Progenitor cell of endocrine pancreas (in vitro differentiated cells): ENCODE measurements around the gene C1QTNF8. TPM values are rescaled to one million over a fixed set of nuclear protein-coding genes. Genes with fewer than 3 reads are reported as not detected.
A peak's percentile ranks its signal among the peaks of the same experiment; 100 is the strongest.

ENCODE experiments used
- DNase-seq: peaks from one replicate; pipeline ENCODE4 v3.0.0; 2021; ENCODE audit warnings: low spot score; ENCODE audit not compliant: unreplicated experiment
- H3K27ac Mint-ChIP-seq: 2 replicates; pipeline ENCODE4 v1.8.0; 2021; ENCODE audit warnings: mild to moderate bottlenecking, moderate library complexity, mixed read lengths
- H3K27me3 Mint-ChIP-seq: 2 replicates; pipeline ENCODE4 v1.8.0; 2021; ENCODE audit warnings: mixed read lengths
- H3K36me3 Mint-ChIP-seq: 2 replicates; pipeline ENCODE4 v1.8.0; 2022; ENCODE audit warnings: mixed read lengths; ENCODE audit not compliant: insufficient read depth
- H3K4me1 Mint-ChIP-seq: 2 replicates; pipeline ENCODE4 v1.8.0; 2021; ENCODE audit warnings: low read depth, mixed read lengths
- H3K4me3 Mint-ChIP-seq: 2 replicates; pipeline ENCODE4 v1.8.0; 2021; ENCODE audit warnings: low read depth, mild to moderate bottlenecking, moderate library complexity, mixed read lengths
- H3K9me3 Mint-ChIP-seq: 2 replicates; pipeline ENCODE4 v1.8.0; 2021; ENCODE audit warnings: low read depth, mixed read lengths
- CTCF ChIP-seq: fragments of 200-600 bp; sonication (generic); IDR thresholded peaks from one replicate; pipeline ENCODE4 v1.5.0; 2021; ENCODE audit warnings: antibody characterized with exemption, mild to moderate bottlenecking; ENCODE audit not compliant: unreplicated experiment
- total RNA-seq: library from RNA; stranded (reverse); gene quantifications from 2 replicates; pipeline ENCODE4 v1.2.1, GENCODE V29; 2021

C1QTNF8 gene
- total RNA-seq, 1 donor from 2014 or later: not detected

- Mint-ChIP-seq H3K27ac (no peak overlapping the region), H3K9me3 (peaks cover 4% of the 10 kb centered on the region), H3K36me3 (no peaks in the 10 kb centered on the region), H3K4me1 (no peaks in the 10 kb centered on the region), H3K27me3 (peaks cover 4% of the 10 kb centered on the region), H3K4me3 (no peak overlapping the region)
- peak; percentile 95 for TF ChIP-seq CTCF
- DNase-seq: peak; percentile 72
These were observed 38.7 kb downstream of the C1QTNF8 start for GRCh38 chr16:1057252-1057932.

- TF ChIP-seq CTCF: no peak
- H3K27ac Mint-ChIP-seq: no peak overlapping the region
- peaks cover 4% of the 10 kb centered on the region for H3K9me3 Mint-ChIP-seq
These were observed 39.8 kb downstream of the C1QTNF8 start for GRCh38 chr16:1056196-1056595.

GRCh38 chr16:1055557-1055924 lies 40.5 kb downstream of the C1QTNF8 start:
- Mint-ChIP-seq H3K36me3 (no peaks in the 10 kb centered on the region), H3K9me3 (peaks cover 4% of the 10 kb centered on the region), H3K27me3 (peaks cover 4% of the 10 kb centered on the region), H3K4me1 (peaks cover 1% of the 10 kb centered on the region), H3K27ac (no peak overlapping the region), H3K4me3 (no peak overlapping the region)
- DNase-seq: no peak
- no peak for TF ChIP-seq CTCF

More at GRCh38 chr16:1056196-1056595, 39.8 kb downstream of the C1QTNF8 start:
- peaks cover 4% of the 10 kb centered on the region for H3K27me3 Mint-ChIP-seq
- no peak overlapping the region for H3K4me3 Mint-ChIP-seq
- H3K36me3 Mint-ChIP-seq: no peaks in the 10 kb centered on the region
- no peaks in the 10 kb centered on the region for H3K4me1 Mint-ChIP-seq
- DNase-seq: no peak

GRCh38 chr16:1054660-1055556 lies 41.1 kb downstream of the C1QTNF8 start:
- peak; percentile 91 for TF ChIP-seq CTCF
- H3K4me1 Mint-ChIP-seq: peaks cover 1% of the 10 kb centered on the region
- peak; percentile 69 for DNase-seq

GRCh38 chr16:1053700-1054368 lies 42.2 kb downstream of the C1QTNF8 start:
- DNase-seq: no peak
- TF ChIP-seq CTCF: no peak
- H3K4me3 Mint-ChIP-seq: no peak overlapping the region
- no peaks in the 10 kb centered on the region for H3K9me3 Mint-ChIP-seq
- peaks cover 1% of the 10 kb centered on the region for H3K4me1 Mint-ChIP-seq
- H3K36me3 Mint-ChIP-seq: no peaks in the 10 kb centered on the region
- H3K27me3 Mint-ChIP-seq: no peaks in the 10 kb centered on the region
- H3K27ac Mint-ChIP-seq: no peak overlapping the region

More at GRCh38 chr16:1054660-1055556, 41.1 kb downstream of the C1QTNF8 start:
- Mint-ChIP-seq H3K4me3 (no peak overlapping the region), H3K27ac (no peak overlapping the region), H3K36me3 (no peaks in the 10 kb centered on the region), H3K27me3 (peaks cover 4% of the 10 kb centered on the region), H3K9me3 (peaks cover 4% of the 10 kb centered on the region)
